CD4-positive, alpha-beta T cell treated with Interleukin-6 for 4 hours (primary cell): Measurements from ENCODE around the gene PDZRN3.

Experiments
- DNase-seq: peaks from one replicate; pipeline ENCODE4 v3.0.0-alpha.2; 2020; ENCODE audit warnings: mixed read lengths

PDZRN3 gene

GRCh38 chr3:73624821-73625665 lies at the start of gene PDZRN3:
Gene PDZRN3, minus strand, starts transcription at chr3:73624941.
- no peak for DNase-seq

GRCh38 chr3:73674280-73674679 lies 49.5 kb upstream of the PDZRN3 start:
- DNase-seq, result no peak

GRCh38 chr3:73669260-73669659 lies 44.5 kb upstream of the PDZRN3 start:
- DNase-seq, result no peak

GRCh38 chr3:73668391-73668790 lies 43.6 kb upstream of the PDZRN3 start:
- no peak for DNase-seq

GRCh38 chr3:73667889-73668288 lies 43.1 kb upstream of the PDZRN3 start:
- DNase-seq, result no peak

GRCh38 chr3:73665286-73665685 lies 40.5 kb upstream of the PDZRN3 start:
- no peak for DNase-seq

GRCh38 chr3:73664389-73664788 lies 39.6 kb upstream of the PDZRN3 start:
- DNase-seq, result no peak

- DNase-seq, result no peak
Observed at GRCh38 chr3:73663495-73663894, 38.8 kb upstream of the PDZRN3 start.

GRCh38 chr3:73661265-73661664 lies 36.5 kb upstream of the PDZRN3 start:
- no peak for DNase-seq

- DNase-seq, result no peak
Observed at GRCh38 chr3:73658227-73658626, 33.5 kb upstream of the PDZRN3 start.

GRCh38 chr3:73657186-73657585 lies 32.4 kb upstream of the PDZRN3 start:
- no peak for DNase-seq

- no peak for DNase-seq
Observed at GRCh38 chr3:73656241-73656890, 31.6 kb upstream of the PDZRN3 start.

- DNase-seq, result no peak
Observed at GRCh38 chr3:73655197-73655596, 30.5 kb upstream of the PDZRN3 start.

- DNase-seq, result no peak
Observed at GRCh38 chr3:73653877-73654276, 29.1 kb upstream of the PDZRN3 start.

- no peak for DNase-seq
Observed at GRCh38 chr3:73653351-73653750, 28.6 kb upstream of the PDZRN3 start.

GRCh38 chr3:73652896-73653295 lies 28.2 kb upstream of the PDZRN3 start:
- DNase-seq, result no peak

- DNase-seq, result no peak
Observed at GRCh38 chr3:73637042-73637441, 12.3 kb upstream of the PDZRN3 start.

- no peak for DNase-seq
Observed at GRCh38 chr3:73635254-73635653, 10.5 kb upstream of the PDZRN3 start.

GRCh38 chr3:73633916-73634344 lies 9.2 kb upstream of the PDZRN3 start:
- DNase-seq, result no peak

GRCh38 chr3:73633453-73633852 lies 8.7 kb upstream of the PDZRN3 start:
- no peak for DNase-seq

- no peak for DNase-seq
Observed at GRCh38 chr3:73626106-73626505, 1.4 kb upstream of the PDZRN3 start.

GRCh38 chr3:73624017-73624820 lies 522 bp downstream of the PDZRN3 start:
- no peak for DNase-seq

- DNase-seq, result no peak
Observed at GRCh38 chr3:73623346-73623745, 1.4 kb downstream of the PDZRN3 start.
